HepG2 (cell line): ENCODE results near the gene PTGIS. TPM values are rescaled to one million over a fixed set of nuclear protein-coding genes. Genes with fewer than 3 reads are reported as not detected.

ENCODE experiments used
- ARHGAP35 ChIP-seq: sonication (generic); formaldehyde crosslinking; IDR thresholded peaks from 2 replicates; pipeline ENCODE4 v1.9.0; 2022; ENCODE audit warnings: mild to moderate bottlenecking, inconsistent platforms, moderate library complexity, missing genetic modification reagents, borderline replicate concordance
- CC2D1A ChIP-seq: sonication (generic); formaldehyde crosslinking; IDR thresholded peaks from 2 replicates; pipeline ENCODE4 v1.8.1; 2023; ENCODE audit warnings: mild to moderate bottlenecking, missing genetic modification reagents
- HNRNPL ChIP-seq: fragments of 200-400 bp; formaldehyde crosslinking; IDR thresholded peaks from 2 replicates; pipeline ENCODE4 v1.6.1; 2017; ENCODE audit warnings: mild to moderate bottlenecking, low read depth, low read length
- HNRNPUL1 ChIP-seq: fragments of 200-400 bp; formaldehyde crosslinking; IDR thresholded peaks from 2 replicates; pipeline ENCODE4 v1.6.1; 2017; ENCODE audit warnings: low read depth, mild to moderate bottlenecking, low read length, moderate library complexity
- ISL2 ChIP-seq: sonication (generic); formaldehyde crosslinking; IDR thresholded peaks from 2 replicates; pipeline ENCODE4 v1.5.0; 2020; ENCODE audit warnings: missing genetic modification reagents
- JUNB ChIP-seq: sonication (generic); formaldehyde crosslinking; IDR thresholded peaks from 2 replicates; pipeline ENCODE4 v1.8.0; 2022; ENCODE audit warnings: missing genetic modification reagents, mild to moderate bottlenecking, borderline replicate concordance
- KLF16 ChIP-seq, 2 experiments: sonication (generic) in 1 of 2; formaldehyde crosslinking in 1 of 2; IDR thresholded peaks; 2 replicates each; pipeline versions ENCODE4 v1.6.1 to v1.8.0; 2016 to 2023; ENCODE audit warnings: missing genetic modification reagents in 2 of 2, missing compliant biosample characterization in 1 of 2
- MATR3 ChIP-seq: sonication (generic); formaldehyde crosslinking; IDR thresholded peaks from 2 replicates; pipeline ENCODE4 v1.4.0; 2020; ENCODE audit warnings: missing genetic modification reagents
- NR2F2 ChIP-seq: IDR thresholded peaks from 2 replicates; pipeline ENCODE4 v1.6.1; 2012; ENCODE audit warnings: low read depth, inconsistent platforms, borderline replicate concordance
- SCMH1 ChIP-seq: sonication (generic); formaldehyde crosslinking; IDR thresholded peaks from 2 replicates; pipeline ENCODE4 v1.9.0; 2021; ENCODE audit warnings: missing genetic modification reagents, mild to moderate bottlenecking, borderline replicate concordance
- SMAD1 ChIP-seq: sonication (generic); formaldehyde crosslinking; IDR thresholded peaks from 2 replicates; pipeline ENCODE4 v1.4.0; 2020; ENCODE audit warnings: missing genetic modification reagents, low read depth, mild to moderate bottlenecking, borderline replicate concordance
- SRSF1 ChIP-seq: fragments of 200-400 bp; formaldehyde crosslinking; optimal IDR thresholded peaks from 2 replicates; pipeline ENCODE3; 2017; ENCODE audit warnings: mild to moderate bottlenecking, low read depth, low read length, moderate library complexity
- TSC22D2 ChIP-seq: sonication (generic); formaldehyde crosslinking; IDR thresholded peaks from 2 replicates; pipeline ENCODE4 v1.5.1; 2020; ENCODE audit warnings: missing genetic modification reagents, mild to moderate bottlenecking, borderline replicate concordance
- ZIK1 ChIP-seq: sonication (generic); formaldehyde crosslinking; IDR thresholded peaks from 2 replicates; pipeline ENCODE4 v1.5.0; 2020; ENCODE audit warnings: mild to moderate bottlenecking, low read depth, missing genetic modification reagents, borderline replicate concordance
- ZNF138 ChIP-seq: sonication (generic); formaldehyde crosslinking; IDR thresholded peaks from 2 replicates; pipeline ENCODE4 v1.5.0; 2020; ENCODE audit warnings: mild to moderate bottlenecking, low read depth, missing genetic modification reagents
- ZNF34 ChIP-seq: sonication (generic); formaldehyde crosslinking; IDR thresholded peaks from 2 replicates; pipeline ENCODE4 v1.4.0; 2020; ENCODE audit warnings: mild to moderate bottlenecking, missing genetic modification reagents, borderline replicate concordance
- ZNF441 ChIP-seq: sonication (generic); formaldehyde crosslinking; IDR thresholded peaks from 2 replicates; pipeline ENCODE4 v1.7.0; 2021; ENCODE audit warnings: missing genetic modification reagents, borderline replicate concordance
- ZNF780A ChIP-seq: sonication (generic); formaldehyde crosslinking; IDR thresholded peaks from 2 replicates; pipeline ENCODE4 v1.8.0; 2022; ENCODE audit warnings: mild to moderate bottlenecking, missing genetic modification reagents, moderate library complexity
- ZNF792 ChIP-seq: IDR thresholded peaks from 2 replicates; pipeline ENCODE4 v1.6.1; 2016
- ZSCAN20 ChIP-seq: sonication (generic); formaldehyde crosslinking; IDR thresholded peaks from 2 replicates; pipeline ENCODE4 v1.4.0; 2020; ENCODE audit warnings: missing genetic modification reagents, mild to moderate bottlenecking, borderline replicate concordance
- polyA plus RNA-seq, 8 experiments: library from polyadenylated mRNA; depleted of rRNA in 3 of 8; stranded (reverse) in 7 of 8; unstranded in 1 of 8; fragments of >200 nt; fragmentation: Illumina TruSeq in 4 of 8; extraction: Trizol in 4 of 8; gene quantifications; 2 replicates each; pipeline versions ENCODE4 v1.2.1 to v1.2.3, GENCODE V29; 2011 to 2016; ENCODE audit warnings: low read depth in 4 of 8, missing spikeins in 1 of 8, mixed read lengths in 1 of 8; ENCODE audit not compliant: insufficient read depth in 1 of 8
- total RNA-seq, 5 experiments: library from RNA; depleted of rRNA; stranded (reverse); fragments of >200 nt; fragmentation: Illumina TruSeq; extraction: Trizol; gene quantifications; 2 replicates each; pipeline ENCODE4 v1.2.3, GENCODE V29; 2016; ENCODE audit warnings: low read depth in 1 of 5
- TF ChIP-seq, protein P1 (sequence below): IDR thresholded peaks from 2 replicates; pipeline ENCODE4 v1.6.1; 2016; ENCODE audit warnings: low read depth
- TF ChIP-seq, protein P2 (sequence below): sonication (generic); formaldehyde crosslinking; IDR thresholded peaks from 2 replicates; pipeline ENCODE4 v1.5.0; 2020; ENCODE audit warnings: mild to moderate bottlenecking, missing genetic modification reagents
- TF ChIP-seq, protein P3 (sequence below): sonication (generic); formaldehyde crosslinking; IDR thresholded peaks from 2 replicates; pipeline ENCODE4 v1.4.0; 2020; ENCODE audit warnings: missing genetic modification reagents, low read depth, mild to moderate bottlenecking, borderline replicate concordance
- TF ChIP-seq, protein P4 (sequence below): sonication (generic); formaldehyde crosslinking; IDR thresholded peaks from 2 replicates; pipeline ENCODE4 v1.4.0; 2020; ENCODE audit warnings: missing genetic modification reagents
- TF ChIP-seq, protein P5 (sequence below): IDR thresholded peaks from 2 replicates; pipeline ENCODE4 v1.6.1; 2016; ENCODE audit warnings: missing genetic modification reagents, missing compliant biosample characterization

Gene PTGIS
- total and polyA plus RNA-seq, 2 of the 13 experiments (the other 11 are each of a cell fraction or from before 2014, with no cell fraction given) = not detected

DNA sequence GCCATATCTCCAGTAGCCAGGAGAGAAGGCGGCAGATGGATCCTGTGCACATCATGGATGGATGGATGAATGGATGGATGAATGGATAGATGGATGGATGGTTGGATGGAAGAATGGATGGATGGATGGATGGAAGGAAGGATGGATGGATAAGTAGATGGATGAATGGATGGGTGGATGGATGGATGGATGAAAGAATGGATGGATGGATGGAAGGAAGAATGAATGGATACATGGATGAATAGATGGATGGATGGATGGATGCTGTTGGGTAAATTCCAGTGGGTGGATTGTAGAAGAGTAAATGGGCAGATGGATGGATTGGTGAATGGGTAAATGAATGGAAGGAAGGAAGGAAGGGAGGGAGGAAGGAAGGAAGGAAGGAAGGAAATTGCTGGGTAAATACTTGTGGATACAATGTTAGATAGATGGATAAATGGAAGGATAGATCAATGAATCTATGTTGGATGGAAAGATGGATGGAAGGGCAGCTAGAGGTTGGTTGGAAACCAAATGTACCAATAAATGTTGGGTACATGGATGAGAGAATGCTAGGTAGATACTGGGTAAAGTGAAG is 19.5 kb downstream of the PTGIS start (continued):
- TF ChIP-seq KLF16 (CRISPR knock-in tag; IDR thresholded peaks at IDR 0.05) = no peak
- TF ChIP-seq, protein P1, sequence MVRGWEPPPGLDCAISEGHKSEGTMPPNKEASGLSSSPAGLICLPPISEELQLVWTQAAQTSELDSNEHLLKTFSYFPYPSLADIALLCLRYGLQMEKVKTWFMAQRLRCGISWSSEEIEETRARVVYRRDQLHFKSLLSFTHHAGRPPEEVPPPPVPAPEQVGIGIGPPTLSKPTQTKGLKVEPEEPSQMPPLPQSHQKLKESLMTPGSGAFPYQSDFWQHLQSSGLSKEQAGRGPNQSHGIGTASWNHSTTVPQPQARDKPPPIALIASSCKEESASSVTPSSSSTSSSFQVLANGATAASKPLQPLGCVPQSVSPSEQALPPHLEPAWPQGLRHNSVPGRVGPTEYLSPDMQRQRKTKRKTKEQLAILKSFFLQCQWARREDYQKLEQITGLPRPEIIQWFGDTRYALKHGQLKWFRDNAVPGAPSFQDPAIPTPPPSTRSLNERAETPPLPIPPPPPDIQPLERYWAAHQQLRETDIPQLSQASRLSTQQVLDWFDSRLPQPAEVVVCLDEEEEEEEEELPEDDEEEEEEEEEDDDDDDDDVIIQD (CRISPR knock-in tag) = no peak
- TF ChIP-seq ZSCAN20 (CRISPR knock-in tag) = no peak
- TF ChIP-seq TSC22D2 (CRISPR knock-in tag) = no peak
- TF ChIP-seq ISL2 (CRISPR knock-in tag) = no peak
- TF ChIP-seq ZNF138 = no peak
- TF ChIP-seq ARHGAP35 (CRISPR knock-in tag) = no peak
- TF ChIP-seq JUNB = 0 out of 2 replicates have a peak, but pooled peaks have one; percentile 14
- TF ChIP-seq SCMH1 (CRISPR knock-in tag) = no peak
- TF ChIP-seq SMAD1 = no peak
- TF ChIP-seq, protein P2, sequence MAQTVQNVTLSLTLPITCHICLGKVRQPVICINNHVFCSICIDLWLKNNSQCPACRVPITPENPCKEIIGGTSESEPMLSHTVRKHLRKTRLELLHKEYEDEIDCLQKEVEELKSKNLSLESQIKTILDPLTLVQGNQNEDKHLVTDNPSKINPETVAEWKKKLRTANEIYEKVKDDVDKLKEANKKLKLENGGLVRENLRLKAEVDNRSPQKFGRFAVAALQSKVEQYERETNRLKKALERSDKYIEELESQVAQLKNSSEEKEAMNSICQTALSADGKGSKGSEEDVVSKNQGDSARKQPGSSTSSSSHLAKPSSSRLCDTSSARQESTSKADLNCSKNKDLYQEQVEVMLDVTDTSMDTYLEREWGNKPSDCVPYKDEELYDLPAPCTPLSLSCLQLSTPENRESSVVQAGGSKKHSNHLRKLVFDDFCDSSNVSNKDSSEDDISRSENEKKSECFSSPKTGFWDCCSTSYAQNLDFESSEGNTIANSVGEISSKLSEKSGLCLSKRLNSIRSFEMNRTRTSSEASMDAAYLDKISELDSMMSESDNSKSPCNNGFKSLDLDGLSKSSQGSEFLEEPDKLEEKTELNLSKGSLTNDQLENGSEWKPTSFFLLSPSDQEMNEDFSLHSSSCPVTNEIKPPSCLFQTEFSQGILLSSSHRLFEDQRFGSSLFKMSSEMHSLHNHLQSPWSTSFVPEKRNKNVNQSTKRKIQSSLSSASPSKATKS = no peak
- no peak for TF ChIP-seq SRSF1
- TF ChIP-seq MATR3 = no peak
- TF ChIP-seq ZNF34 (CRISPR knock-in tag) = no peak
- TF ChIP-seq NR2F2 = no peak
- TF ChIP-seq, protein P3, sequence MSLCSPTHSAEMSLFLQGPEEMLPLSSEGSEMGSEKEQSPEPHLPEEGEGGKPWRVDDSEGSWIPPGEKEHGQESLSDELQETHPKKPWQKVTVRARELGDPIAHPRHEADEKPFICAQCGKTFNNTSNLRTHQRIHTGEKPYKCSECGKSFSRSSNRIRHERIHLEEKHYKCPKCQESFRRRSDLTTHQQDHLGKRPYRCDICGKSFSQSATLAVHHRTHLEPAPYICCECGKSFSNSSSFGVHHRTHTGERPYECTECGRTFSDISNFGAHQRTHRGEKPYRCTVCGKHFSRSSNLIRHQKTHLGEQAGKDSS = no peak
- TF ChIP-seq HNRNPUL1 = no peak
- no peak for TF ChIP-seq ZIK1 (CRISPR knock-in tag)
- TF ChIP-seq ZNF780A (CRISPR knock-in tag) = no peak
- TF ChIP-seq, protein P4, sequence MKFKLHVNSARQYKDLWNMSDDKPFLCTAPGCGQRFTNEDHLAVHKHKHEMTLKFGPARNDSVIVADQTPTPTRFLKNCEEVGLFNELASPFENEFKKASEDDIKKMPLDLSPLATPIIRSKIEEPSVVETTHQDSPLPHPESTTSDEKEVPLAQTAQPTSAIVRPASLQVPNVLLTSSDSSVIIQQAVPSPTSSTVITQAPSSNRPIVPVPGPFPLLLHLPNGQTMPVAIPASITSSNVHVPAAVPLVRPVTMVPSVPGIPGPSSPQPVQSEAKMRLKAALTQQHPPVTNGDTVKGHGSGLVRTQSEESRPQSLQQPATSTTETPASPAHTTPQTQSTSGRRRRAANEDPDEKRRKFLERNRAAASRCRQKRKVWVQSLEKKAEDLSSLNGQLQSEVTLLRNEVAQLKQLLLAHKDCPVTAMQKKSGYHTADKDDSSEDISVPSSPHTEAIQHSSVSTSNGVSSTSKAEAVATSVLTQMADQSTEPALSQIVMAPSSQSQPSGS (CRISPR knock-in tag) = no peak
- TF ChIP-seq ZNF792 (CRISPR knock-in tag) = no peak
- TF ChIP-seq, protein P5, sequence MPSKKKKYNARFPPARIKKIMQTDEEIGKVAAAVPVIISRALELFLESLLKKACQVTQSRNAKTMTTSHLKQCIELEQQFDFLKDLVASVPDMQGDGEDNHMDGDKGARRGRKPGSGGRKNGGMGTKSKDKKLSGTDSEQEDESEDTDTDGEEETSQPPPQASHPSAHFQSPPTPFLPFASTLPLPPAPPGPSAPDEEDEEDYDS (CRISPR knock-in tag) = no peak
- TF ChIP-seq CC2D1A (CRISPR knock-in tag) = no peak
- no peak for TF ChIP-seq HNRNPL
- TF ChIP-seq ZNF441 (CRISPR knock-in tag) = no peak
